NCI-H187 treated with DMSO at 0.1 percent for 48 hours (cell line): ENCODE results near the gene POM121C.
"Not testable (repeated sequence)": the region's sequence is repeated elsewhere in the genome, so short reads cannot be mapped to it uniquely, and the experiment has no call there.

Experiments
- DNase-seq: peaks from one replicate; lab custom pipeline; 2025; lab: John Stamatoyannopoulos, UW

The POM121C gene

GRCh38 chr7:75423481-75423880, 62.6 kb downstream of the POM121C start:
- DNase-seq, result not testable (repeated sequence)

GRCh38 chr7:75421798-75422710, 64.0 kb downstream of the POM121C start:
- not testable (repeated sequence) for DNase-seq

GRCh38 chr7:75420152-75420551, 65.9 kb downstream of the POM121C start:
- not testable (repeated sequence) for DNase-seq

- not testable (repeated sequence) for DNase-seq
These were observed 66.4 kb downstream of the POM121C start for GRCh38 chr7:75419693-75420092.

- DNase-seq, result not testable (repeated sequence)
These were observed 66.9 kb downstream of the POM121C start for GRCh38 chr7:75419210-75419609.

- DNase-seq, result not testable (repeated sequence)
These were observed 67.7 kb downstream of the POM121C start for GRCh38 chr7:75418292-75418858.

GRCh38 chr7:75416787-75417186, 69.3 kb downstream of the POM121C start:
- DNase-seq, result not testable (repeated sequence)

GRCh38 chr7:75415829-75416373, 70.2 kb downstream of the POM121C start:
- not testable (repeated sequence) for DNase-seq

GRCh38 chr7:75415428-75415817, 70.7 kb downstream of the POM121C start:
- not testable (repeated sequence) for DNase-seq

- not testable (repeated sequence) for DNase-seq
These were observed 71.2 kb downstream of the POM121C start for GRCh38 chr7:75414708-75415427.

GRCh38 chr7:75414204-75414603, 71.9 kb downstream of the POM121C start:
- not testable (repeated sequence) for DNase-seq

- DNase-seq, result not testable (repeated sequence)
These were observed 75.3 kb downstream of the POM121C start for GRCh38 chr7:75410823-75411173.

GRCh38 chr7:75409880-75410822, 75.9 kb downstream of the POM121C start:
- DNase-seq, result not testable (repeated sequence)

- not testable (repeated sequence) for DNase-seq
These were observed 81.4 kb downstream of the POM121C start for GRCh38 chr7:75404663-75405062.

- not testable (repeated sequence) for DNase-seq
These were observed 82.3 kb downstream of the POM121C start for GRCh38 chr7:75403455-75404443.

GRCh38 chr7:75400575-75400974, 85.5 kb downstream of the POM121C start:
- not testable (repeated sequence) for DNase-seq

GRCh38 chr7:75398771-75399700, 87.1 kb downstream of the POM121C start:
- DNase-seq, result not testable (repeated sequence)

GRCh38 chr7:75397865-75398264, 88.2 kb downstream of the POM121C start:
- not testable (repeated sequence) for DNase-seq

- not testable (repeated sequence) for DNase-seq
These were observed 90.8 kb downstream of the POM121C start, which contains the start of gene TRIM73 for GRCh38 chr7:75395329-75395728. Gene TRIM73 (plus strand): TSS chr7:75395629. CDS start chr7:75398934, 3,305 bp downstream.
